ENCODE results near the gene NBEA. TPM values are rescaled to one million over a fixed set of nuclear protein-coding genes. Genes with fewer than 3 reads are reported as not detected.
"Not testable (repeated sequence)": the region's sequence is repeated elsewhere in the genome, so short reads cannot be mapped to it uniquely, and the experiment has no call there.

Gene NBEA
- polyA plus RNA-seq, 3 donors, result 16.4 to 19.2 (median 17.8) TPM

GRCh38 chr13:35643625-35644024, 701.6 kb downstream of the NBEA start:
- no peak for DNase-seq (ENCODE audit: extremely low read depth in 1 of 11, low read depth in 9 of 11, low spot score in 4 of 11)

GRCh38 chr13:35646056-35646774, 704.1 kb downstream of the NBEA start:
- DNase-seq (ENCODE audit: extremely low read depth in 1 of 11, low read depth in 9 of 11, low spot score in 4 of 11), result no peak

GRCh38 chr13:35648201-35648600, 706.1 kb downstream of the NBEA start:
- DNase-seq (ENCODE audit: extremely low read depth in 1 of 11, low read depth in 9 of 11, low spot score in 4 of 11), result no peak

GRCh38 chr13:35649162-35649561, 707.1 kb downstream of the NBEA start:
- DNase-seq (ENCODE audit: extremely low read depth in 1 of 11, low read depth in 9 of 11, low spot score in 4 of 11), result no peak

- no peak for DNase-seq (ENCODE audit: extremely low read depth in 1 of 11, low read depth in 9 of 11, low spot score in 4 of 11)
These were observed 717.7 kb downstream of the NBEA start for GRCh38 chr13:35659796-35660195.

GRCh38 chr13:35664747-35665146, 722.7 kb downstream of the NBEA start:
- no peak for DNase-seq (ENCODE audit: extremely low read depth in 1 of 11, low read depth in 9 of 11, low spot score in 4 of 11)

- DNase-seq (ENCODE audit: extremely low read depth in 1 of 11, low read depth in 9 of 11, low spot score in 4 of 11), result no peak
These were observed 727.3 kb downstream of the NBEA start for GRCh38 chr13:35669321-35669720.

GRCh38 chr13:35672611-35673010, 730.5 kb downstream of the NBEA start:
- DNase-seq (ENCODE audit: extremely low read depth in 1 of 11, low read depth in 9 of 11, low spot score in 4 of 11), result no peak

GRCh38 chr13:35675651-35676050, 733.6 kb downstream of the NBEA start:
- DNase-seq (ENCODE audit: extremely low read depth in 1 of 11, low read depth in 9 of 11, low spot score in 4 of 11), result no peak

GRCh38 chr13:35677863-35678262, 735.8 kb downstream of the NBEA start:
- not testable (repeated sequence) for DNase-seq (ENCODE audit: extremely low read depth in 1 of 11, low read depth in 9 of 11, low spot score in 4 of 11)

- no peak for DNase-seq (ENCODE audit: extremely low read depth in 1 of 11, low read depth in 9 of 11, low spot score in 4 of 11)
These were observed 739.6 kb downstream of the NBEA start for GRCh38 chr13:35681685-35682084.

GRCh38 chr13:35684432-35684831, 742.4 kb downstream of the NBEA start:
- no peak for DNase-seq (ENCODE audit: extremely low read depth in 1 of 11, low read depth in 9 of 11, low spot score in 4 of 11)

GRCh38 chr13:35687336-35687735, 745.3 kb downstream of the NBEA start:
- no peak for DNase-seq (ENCODE audit: extremely low read depth in 1 of 11, low read depth in 9 of 11, low spot score in 4 of 11)

GRCh38 chr13:35690581-35691207, 748.6 kb downstream of the NBEA start:
- no peak for DNase-seq (ENCODE audit: extremely low read depth in 1 of 11, low read depth in 9 of 11, low spot score in 4 of 11)

- DNase-seq (ENCODE audit: extremely low read depth in 1 of 11, low read depth in 9 of 11, low spot score in 4 of 11), result no peak
These were observed 751.2 kb downstream of the NBEA start for GRCh38 chr13:35693134-35693784.

GRCh38 chr13:35694031-35694430, 752.0 kb downstream of the NBEA start:
- no peak for DNase-seq (ENCODE audit: extremely low read depth in 1 of 11, low read depth in 9 of 11, low spot score in 4 of 11)

GRCh38 chr13:35694549-35695447, 752.7 kb downstream of the NBEA start:
- no peak for DNase-seq (ENCODE audit: extremely low read depth in 1 of 11, low read depth in 9 of 11, low spot score in 4 of 11)

- no peak for DNase-seq (ENCODE audit: extremely low read depth in 1 of 11, low read depth in 9 of 11, low spot score in 4 of 11)
These were observed 753.3 kb downstream of the NBEA start for GRCh38 chr13:35695448-35695770.

GRCh38 chr13:35697186-35697730, 755.2 kb downstream of the NBEA start:
- DNase-seq (ENCODE audit: extremely low read depth in 1 of 11, low read depth in 9 of 11, low spot score in 4 of 11), result no peak

Measured in renal cortex interstitium (tissue), 11 donors.